ENCODE results near the gene LY6G5C. TPM values are rescaled to one million over a fixed set of nuclear protein-coding genes. Genes with fewer than 3 reads are reported as not detected.

Gene LY6G5C
- total RNA-seq, 1 experiment from 2014 or later, result 1.7 TPM

DNA sequence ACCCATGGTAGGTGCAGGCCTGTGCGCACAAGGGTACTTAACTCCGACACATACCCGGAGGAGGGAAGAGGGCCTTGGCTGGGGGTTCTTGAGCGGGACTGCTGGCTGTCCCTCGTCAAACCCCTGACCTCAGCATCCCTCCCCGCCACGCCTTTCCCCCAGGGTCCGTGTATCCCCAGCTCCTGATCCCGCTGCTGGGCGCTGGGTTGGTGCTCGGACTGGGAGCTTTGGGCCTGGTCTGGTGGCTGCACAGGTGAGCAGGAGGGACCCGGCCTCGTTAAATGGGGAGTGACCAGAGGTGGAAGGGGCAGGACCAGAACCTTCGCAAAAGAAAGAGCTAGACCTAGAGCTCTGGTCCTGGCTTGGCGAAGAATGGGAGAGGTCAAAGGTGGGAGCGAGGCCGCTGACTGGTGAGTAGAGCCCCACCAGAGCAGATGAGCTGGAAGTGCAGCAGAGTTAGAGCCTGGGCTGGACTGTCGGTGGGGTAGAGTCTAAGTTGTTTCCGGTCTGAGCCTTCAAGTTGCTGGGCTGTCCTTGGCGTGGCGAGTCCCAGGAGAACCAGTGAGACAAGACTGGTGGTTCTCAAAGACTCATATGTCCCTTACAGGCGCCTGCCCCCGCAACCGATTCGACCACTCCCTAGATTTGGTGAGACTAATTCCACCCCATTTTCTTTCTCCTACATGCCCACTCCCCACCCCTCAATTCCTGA lies 43.3 kb upstream of the LY6G5C start (continued):
- no peak for TF ChIP-seq ZNF274 (IDR thresholded peaks at IDR 0.05; ENCODE audit: low read depth, low read length)
- no peak for TF ChIP-seq JUND (IDR thresholded peaks at IDR 0.05)
- no peak for TF ChIP-seq POLR2A (IDR thresholded peaks at IDR 0.05; ENCODE audit: borderline replicate concordance, extremely low read depth, insufficient read depth, insufficient read length)
- TF ChIP-seq EZH2 (IDR thresholded peaks at IDR 0.05), result no peak
- TF ChIP-seq YY1 (IDR thresholded peaks at IDR 0.05; ENCODE audit: extremely low read depth, insufficient replicate concordance, low read depth, low read length), result no peak

DNA sequence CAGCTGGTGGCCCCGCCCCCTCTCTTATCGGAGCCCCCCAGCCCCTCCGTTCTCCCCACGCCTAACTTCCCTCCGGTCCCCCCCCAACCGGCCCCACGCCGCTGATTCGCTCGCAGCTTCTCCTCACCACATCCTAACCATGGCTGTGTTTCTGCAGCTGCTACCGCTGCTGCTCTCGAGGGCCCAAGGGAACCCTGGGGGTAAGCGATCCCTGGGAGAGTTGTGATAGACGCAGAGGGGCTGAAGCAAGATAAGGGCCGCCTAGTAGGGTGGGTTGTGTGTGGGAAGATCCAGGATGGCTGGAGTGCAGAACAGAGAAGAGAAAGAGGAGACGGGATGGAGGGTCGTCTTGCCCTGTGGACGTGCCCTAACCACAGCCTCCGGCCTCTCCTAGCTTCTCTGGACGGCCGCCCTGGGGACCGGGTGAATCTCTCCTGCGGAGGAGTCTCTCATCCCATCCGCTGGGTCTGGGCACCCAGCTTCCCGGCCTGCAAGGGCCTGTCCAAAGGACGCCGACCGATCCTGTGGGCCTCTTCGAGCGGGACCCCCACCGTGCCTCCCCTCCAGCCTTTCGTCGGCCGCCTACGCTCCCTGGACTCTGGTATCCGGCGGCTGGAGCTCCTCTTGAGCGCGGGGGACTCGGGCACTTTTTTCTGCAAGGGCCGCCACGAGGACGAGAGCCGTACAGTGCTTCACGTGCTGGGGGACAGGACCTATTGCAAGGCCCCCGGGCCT lies 42.5 kb upstream of the LY6G5C start, which contains the start of gene MPIG6B:
MPIG6B (plus strand) TSS at position 129 of the 735 bp plus-strand sequence; CDS start at position 140, 11 bp downstream.
- Histone ChIP-seq H3K9ac (ENCODE audit: low read length) (no peak within 1 kb of the TSS), H3K4me1 (ENCODE audit: control insufficient read depth in 1 of 2, insufficient read depth in 2 of 2, low read length in 2 of 2) (peaks cover 15 to 29% of the 10 kb centered on the region in 2 experiments), H3K9me3 (ENCODE audit: control insufficient read depth in 1 of 2, insufficient read depth in 1 of 2, low read depth in 1 of 2, low read length in 2 of 2) (no peaks in the 10 kb centered on the region), H3K27ac (ENCODE audit: low read depth, low read length) (no peak within 1 kb of the TSS), H3K79me2 (ENCODE audit: insufficient read depth, low read length) (no peaks in the 10 kb centered on the region), H4K20me1 (ENCODE audit: insufficient read depth) (no peaks in the 10 kb centered on the region), H3K27me3 (ENCODE audit: insufficient read depth, low read length) (no peaks in the 10 kb centered on the region), H3K4me3 (replicated peaks in 1 of 2; ENCODE audit: low read depth in 1 of 2, low read length in 2 of 2) (no peak within 1 kb of the TSS), H3K36me3 (ENCODE audit: control insufficient read depth in 1 of 2, insufficient read depth in 2 of 2, low read length in 2 of 2) (0 out of 4 replicates have a peak, but pooled peaks cover 0 to 3% of the 10 kb centered on the region in 2 experiments), H2AFZ (ENCODE audit: low read depth, low read length, poor library complexity, severe bottlenecking) (no peak within 1 kb of the TSS), H3K4me2 (ENCODE audit: low read length) (no peak within 1 kb of the TSS), H3K9me2 (ENCODE audit: insufficient read depth) (no peaks in the 10 kb centered on the region)
- ChIA-PET RAD21 (ENCODE audit: low non-redundant PET in 1 of 2, low total read pairs in 2 of 2, uncharacterized antibody in 2 of 2, unreplicated experiment in 2 of 2) (no interaction called here), POLR2A (no interaction called here), CTCF (no interaction called here)
- intact Hi-C loops (cut with micrococcal nuclease), result no loop called here
- TF ChIP-seq SIN3A (IDR thresholded peaks at IDR 0.05; ENCODE audit: low read depth) (no peak), ZFX (IDR thresholded peaks at IDR 0.05) (no peak), YY1 (IDR thresholded peaks at IDR 0.05; ENCODE audit: extremely low read depth, insufficient replicate concordance, low read depth, low read length) (no peak), ZNF274 (IDR thresholded peaks at IDR 0.05; ENCODE audit: low read depth, low read length) (no peak), JUND (IDR thresholded peaks at IDR 0.05) (no peak), EZH2 (IDR thresholded peaks at IDR 0.05) (no peak), ELF1 (IDR thresholded peaks at IDR 0.05; ENCODE audit: borderline replicate concordance, low read depth) (no peak), EGR1 (IDR thresholded peaks at IDR 0.05; ENCODE audit: low read depth) (no peak)
- no TSS peak for BruUV-seq (replicated peaks)
- DNase-seq (ENCODE audit: low read depth, low spot score) (no peak), ATAC-seq (no peak)
